Central memory CD8-positive, alpha-beta T cell (primary cell): Measurements from ENCODE around the gene SYNPR.

ENCODE experiments used
- ATAC-seq: fragments of 150-1000 bp; cut with Tn5 transposase; replicated peaks from 2 replicates; pipeline ENCODE4 v1.10.0; 2022; ENCODE audit warnings: mild to moderate bottlenecking, moderate FRiP score, moderate number of reproducible peaks; ENCODE audit not compliant: poor library complexity, severe bottlenecking; ENCODE audit errors: extremely low read depth
- DNase-seq, 2 donors: peaks; one replicate each; pipeline ENCODE4 v3.0.0; 2021; ENCODE audit warnings: low spot score in 2 of 2
- H3K27ac Mint-ChIP-seq: one replicate; pipeline ENCODE4 v1.8.0; 2022; ENCODE audit warnings: low read depth, mild to moderate bottlenecking, moderate library complexity, mixed read lengths
- H3K27me3 Mint-ChIP-seq: one replicate; pipeline ENCODE4 v1.8.0; 2022; ENCODE audit warnings: mixed read lengths
- H3K36me3 Mint-ChIP-seq: one replicate; pipeline ENCODE4 v1.8.0; 2022; ENCODE audit warnings: mild to moderate bottlenecking, moderate library complexity, mixed read lengths; ENCODE audit not compliant: insufficient read depth
- H3K4me1 Mint-ChIP-seq: one replicate; pipeline ENCODE4 v1.8.0; 2022; ENCODE audit warnings: mixed read lengths
- H3K4me3 Mint-ChIP-seq: one replicate; pipeline ENCODE4 v1.8.0; 2022; ENCODE audit warnings: mild to moderate bottlenecking, moderate library complexity, mixed read lengths
- H3K9me3 Mint-ChIP-seq: one replicate; pipeline ENCODE4 v1.8.0; 2022; ENCODE audit warnings: mixed read lengths

The SYNPR gene

DNA sequence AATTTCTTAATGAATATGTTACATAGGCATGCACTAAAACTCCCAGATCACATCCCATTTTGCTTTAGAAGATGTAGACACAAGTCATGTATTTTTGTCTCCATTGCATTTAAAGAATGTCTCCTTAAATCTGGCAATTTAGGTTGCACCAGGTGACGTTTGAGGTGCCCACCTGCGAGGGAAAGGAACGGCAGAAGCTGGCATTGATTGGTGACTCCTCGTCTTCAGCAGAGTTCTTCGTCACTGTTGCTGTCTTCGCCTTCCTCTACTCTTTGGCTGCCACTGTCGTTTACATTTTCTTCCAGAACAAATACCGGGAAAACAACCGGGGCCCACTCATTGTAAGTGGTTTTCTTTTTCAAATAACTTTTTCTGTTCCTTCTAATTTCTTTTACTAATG is 278.3 kb downstream of the SYNPR start:
- no peak for ATAC-seq
- Mint-ChIP-seq H3K9me3 (no peaks in the 10 kb centered on the region), H3K36me3 (no peaks in the 10 kb centered on the region), H3K4me1 (no peaks in the 10 kb centered on the region), H3K27me3 (no peaks in the 10 kb centered on the region), H3K27ac (no peak overlapping the region), H3K4me3 (no peak overlapping the region)
- DNase-seq, result no peak

- H3K9me3 Mint-ChIP-seq, result no peaks in the 10 kb centered on the region
- no peak for ATAC-seq
- no peak for DNase-seq
- no peaks in the 10 kb centered on the region for H3K4me1 Mint-ChIP-seq
- H3K27me3 Mint-ChIP-seq, result no peaks in the 10 kb centered on the region
- no peaks in the 10 kb centered on the region for H3K36me3 Mint-ChIP-seq
- H3K4me3 Mint-ChIP-seq, result no peak overlapping the region
- H3K27ac Mint-ChIP-seq, result no peak overlapping the region
Observed at GRCh38 chr3:63557912-63558311, 279.8 kb downstream of the SYNPR start.

DNA sequence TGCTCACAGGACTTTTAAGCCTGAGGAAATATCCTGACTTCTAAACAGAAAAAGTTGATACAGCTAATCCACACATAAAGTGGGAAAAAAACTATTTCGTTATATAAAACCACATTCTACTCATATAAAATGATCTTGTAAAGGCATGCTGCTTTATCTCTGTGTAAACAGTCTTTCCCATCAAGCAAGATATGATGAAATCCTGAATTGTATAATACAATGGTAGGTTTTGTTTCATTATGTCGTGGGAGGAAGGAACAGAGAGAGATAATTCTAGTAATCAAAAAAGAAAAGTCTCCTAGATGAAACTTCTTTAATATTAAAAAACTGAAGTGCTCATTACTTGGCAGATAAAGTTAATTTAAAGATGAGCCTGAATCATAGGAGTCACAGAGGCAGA is 281.8 kb downstream of the SYNPR start:
- no peak for ATAC-seq
- Mint-ChIP-seq H3K4me1 (no peaks in the 10 kb centered on the region), H3K36me3 (no peaks in the 10 kb centered on the region), H3K27ac (no peak overlapping the region), H3K9me3 (no peaks in the 10 kb centered on the region), H3K4me3 (no peak overlapping the region), H3K27me3 (no peaks in the 10 kb centered on the region)
- DNase-seq, result no peak

GRCh38 chr3:63561879-63562278 is 283.8 kb downstream of the SYNPR start:
- ATAC-seq, result no peak

DNA sequence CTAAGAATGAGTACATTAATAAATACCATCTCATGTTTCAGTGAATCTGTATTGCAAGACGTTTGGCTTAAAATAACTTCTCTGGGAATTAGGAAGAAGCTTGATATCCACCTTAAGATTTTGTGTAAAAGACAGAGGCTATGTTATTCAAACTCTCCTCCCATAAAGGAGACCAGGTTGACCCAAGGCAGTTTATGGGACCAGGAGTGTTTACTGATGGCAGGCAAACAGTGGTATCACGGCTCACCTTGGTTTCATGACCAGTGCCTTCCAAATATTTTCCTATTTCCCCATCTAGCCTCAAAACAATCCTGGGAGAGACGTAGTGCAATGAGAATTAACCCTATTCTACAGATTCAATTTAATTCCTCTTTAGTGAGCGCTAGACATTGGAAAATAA is 284.2 kb downstream of the SYNPR start:
- no peak for DNase-seq
- H3K36me3 Mint-ChIP-seq, result no peaks in the 10 kb centered on the region
- ATAC-seq, result no peak
- H3K4me1 Mint-ChIP-seq, result no peaks in the 10 kb centered on the region
- H3K9me3 Mint-ChIP-seq, result peaks cover 12% of the 10 kb centered on the region
- no peak overlapping the region for H3K27ac Mint-ChIP-seq
- no peak overlapping the region for H3K4me3 Mint-ChIP-seq
- H3K27me3 Mint-ChIP-seq, result no peaks in the 10 kb centered on the region

More at GRCh38 chr3:63561879-63562278, 283.8 kb downstream of the SYNPR start:
- DNase-seq, result no peak
- no peak overlapping the region for H3K27ac Mint-ChIP-seq
- H3K27me3 Mint-ChIP-seq, result no peaks in the 10 kb centered on the region
- no peaks in the 10 kb centered on the region for H3K36me3 Mint-ChIP-seq
- H3K9me3 Mint-ChIP-seq, result peaks cover 7% of the 10 kb centered on the region
- no peak overlapping the region for H3K4me3 Mint-ChIP-seq
- no peaks in the 10 kb centered on the region for H3K4me1 Mint-ChIP-seq

DNA sequence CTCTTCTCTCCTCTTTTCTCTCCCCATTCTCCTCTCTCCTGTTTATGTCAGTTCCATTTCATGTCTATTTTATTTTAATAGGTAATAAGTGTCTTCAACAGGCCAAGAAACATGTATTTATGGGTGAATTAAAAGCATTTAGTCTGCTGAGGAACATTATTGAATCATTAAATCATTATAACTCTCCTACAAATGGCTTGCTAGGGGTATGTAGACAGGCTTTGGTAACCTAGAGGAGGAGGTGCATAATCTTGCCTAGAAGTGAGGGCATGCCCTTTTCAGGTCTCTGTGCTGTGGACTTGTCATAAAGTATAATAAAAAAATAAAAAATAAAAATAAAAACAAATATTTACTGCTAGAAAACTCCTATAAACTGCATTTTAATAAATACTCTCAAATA is 285.5 kb downstream of the SYNPR start:
- DNase-seq (no peak), ATAC-seq (no peak)
- Mint-ChIP-seq H3K27me3 (no peaks in the 10 kb centered on the region), H3K4me1 (no peaks in the 10 kb centered on the region), H3K27ac (no peak overlapping the region), H3K9me3 (peaks cover 15% of the 10 kb centered on the region), H3K4me3 (no peak overlapping the region), H3K36me3 (no peaks in the 10 kb centered on the region)

DNA sequence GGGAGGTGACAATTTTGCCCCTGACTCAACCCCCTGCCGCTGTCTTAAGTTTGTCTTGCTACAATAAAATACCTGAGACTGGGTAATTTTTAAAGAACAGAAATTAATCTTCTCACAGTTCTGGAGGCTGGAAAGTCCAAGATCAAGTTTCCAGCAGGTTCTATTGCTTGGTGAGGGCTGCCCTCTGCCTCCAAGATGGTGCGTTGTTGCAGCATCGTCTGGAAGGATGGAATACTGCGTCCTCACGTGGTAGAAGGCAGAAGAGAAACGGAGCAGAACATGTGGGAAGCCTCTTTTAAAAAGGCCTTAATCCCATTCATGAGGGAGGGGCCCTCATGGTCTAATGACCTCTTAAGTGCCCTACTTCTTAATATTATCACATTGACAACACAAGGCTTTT is 287.1 kb downstream of the SYNPR start:
- no peaks in the 10 kb centered on the region for H3K4me1 Mint-ChIP-seq
- H3K27me3 Mint-ChIP-seq, result no peaks in the 10 kb centered on the region
- H3K27ac Mint-ChIP-seq, result no peak overlapping the region
- ATAC-seq, result no peak
- H3K9me3 Mint-ChIP-seq, result peaks cover 15% of the 10 kb centered on the region
- DNase-seq, result no peak
- no peaks in the 10 kb centered on the region for H3K36me3 Mint-ChIP-seq
- no peak overlapping the region for H3K4me3 Mint-ChIP-seq

GRCh38 chr3:63571682-63572081 is 293.6 kb downstream of the SYNPR start:
- H3K27ac Mint-ChIP-seq, result no peak overlapping the region
- ATAC-seq, result no peak
- no peaks in the 10 kb centered on the region for H3K4me1 Mint-ChIP-seq
- DNase-seq, result no peak
- H3K9me3 Mint-ChIP-seq, result peaks cover 9% of the 10 kb centered on the region
- no peaks in the 10 kb centered on the region for H3K27me3 Mint-ChIP-seq
- no peak overlapping the region for H3K4me3 Mint-ChIP-seq
- H3K36me3 Mint-ChIP-seq, result no peaks in the 10 kb centered on the region

GRCh38 chr3:63576846-63577245 is 298.7 kb downstream of the SYNPR start:
- Mint-ChIP-seq H3K9me3 (peaks cover 10% of the 10 kb centered on the region), H3K27ac (no peak overlapping the region), H3K36me3 (no peaks in the 10 kb centered on the region), H3K4me3 (no peak overlapping the region), H3K27me3 (no peaks in the 10 kb centered on the region), H3K4me1 (no peaks in the 10 kb centered on the region)
- ATAC-seq (no peak), DNase-seq (no peak)

DNA sequence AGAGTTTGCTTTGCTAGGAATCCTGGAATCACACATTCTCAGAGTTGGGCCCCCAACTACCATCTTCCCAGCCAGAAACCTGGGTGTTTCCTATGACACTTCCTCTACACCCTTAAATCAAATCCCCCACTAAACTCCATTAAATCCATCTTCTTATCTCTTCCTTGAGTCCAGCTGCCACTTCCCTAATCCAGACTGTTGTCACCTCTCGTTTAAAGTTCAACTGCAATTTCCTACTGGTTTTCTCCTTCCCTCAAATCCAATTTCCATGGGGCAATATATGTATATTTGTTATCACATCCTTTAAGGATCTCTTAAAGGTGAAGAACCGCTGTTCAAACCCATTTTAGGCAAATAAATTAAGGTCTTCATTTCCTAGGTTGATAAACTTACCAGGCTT is 300.8 kb downstream of the SYNPR start:
- H3K4me1 Mint-ChIP-seq, result no peaks in the 10 kb centered on the region
- no peak overlapping the region for H3K27ac Mint-ChIP-seq
- H3K36me3 Mint-ChIP-seq, result no peaks in the 10 kb centered on the region
- no peaks in the 10 kb centered on the region for H3K27me3 Mint-ChIP-seq
- peaks cover 12% of the 10 kb centered on the region for H3K9me3 Mint-ChIP-seq
- DNase-seq (no peak), ATAC-seq (no peak)
- no peak overlapping the region for H3K4me3 Mint-ChIP-seq

GRCh38 chr3:63580151-63580550 is 302.0 kb downstream of the SYNPR start:
- ATAC-seq (no peak), DNase-seq (no peak)
- no peaks in the 10 kb centered on the region for H3K27me3 Mint-ChIP-seq
- no peaks in the 10 kb centered on the region for H3K36me3 Mint-ChIP-seq
- H3K4me1 Mint-ChIP-seq, result no peaks in the 10 kb centered on the region
- H3K27ac Mint-ChIP-seq, result no peak overlapping the region
- H3K4me3 Mint-ChIP-seq, result no peak overlapping the region
- H3K9me3 Mint-ChIP-seq, result peaks cover 18% of the 10 kb centered on the region

GRCh38 chr3:63582943-63583500 is 304.9 kb downstream of the SYNPR start:
- no peaks in the 10 kb centered on the region for H3K36me3 Mint-ChIP-seq
- peaks cover 12% of the 10 kb centered on the region for H3K9me3 Mint-ChIP-seq
- no peak overlapping the region for H3K4me3 Mint-ChIP-seq
- H3K27ac Mint-ChIP-seq, result no peak overlapping the region
- DNase-seq (no peak), ATAC-seq (no peak)
- no peaks in the 10 kb centered on the region for H3K4me1 Mint-ChIP-seq
- no peaks in the 10 kb centered on the region for H3K27me3 Mint-ChIP-seq

GRCh38 chr3:63584681-63585080 is 306.6 kb downstream of the SYNPR start:
- DNase-seq, result no peak
- no peaks in the 10 kb centered on the region for H3K4me1 Mint-ChIP-seq
- H3K36me3 Mint-ChIP-seq, result no peaks in the 10 kb centered on the region
- H3K4me3 Mint-ChIP-seq, result no peak overlapping the region
- H3K27me3 Mint-ChIP-seq, result no peaks in the 10 kb centered on the region
- ATAC-seq, result no peak
- no peak overlapping the region for H3K27ac Mint-ChIP-seq
- H3K9me3 Mint-ChIP-seq, result peaks cover 8% of the 10 kb centered on the region

DNA sequence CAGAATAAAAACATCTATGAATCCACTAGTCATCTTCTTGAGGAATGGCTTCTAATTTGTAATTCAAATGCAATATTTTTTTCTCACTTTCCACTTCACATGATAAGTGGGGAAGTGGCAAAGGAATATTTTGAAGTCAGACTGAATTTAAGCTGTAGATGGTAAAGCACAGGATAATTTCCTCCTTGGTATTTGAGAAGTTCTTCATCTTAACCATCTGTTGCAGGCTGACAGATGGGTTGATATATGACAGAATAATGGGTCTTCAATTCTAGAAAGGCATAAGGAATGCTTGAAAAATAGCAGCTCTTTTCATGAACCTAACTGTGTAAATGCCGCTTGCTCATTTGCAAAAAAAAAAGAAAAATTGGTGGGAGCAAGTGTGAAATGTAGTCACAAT is 307.8 kb downstream of the SYNPR start:
- DNase-seq (no peak), ATAC-seq (no peak)
- Mint-ChIP-seq H3K4me3 (no peak overlapping the region), H3K9me3 (peaks cover 8% of the 10 kb centered on the region), H3K27me3 (no peaks in the 10 kb centered on the region), H3K27ac (no peak overlapping the region), H3K4me1 (no peaks in the 10 kb centered on the region), H3K36me3 (no peaks in the 10 kb centered on the region)
